Measurements from ENCODE around the gene CFH.
"Not testable (repeated sequence)": the region's sequence is repeated elsewhere in the genome, so short reads cannot be mapped to it uniquely, and the experiment has no call there.

The CFH gene

GRCh38 chr1:196651637-196652215, at the start of gene CFH:
Gene CFH (plus strand): TSS chr1:196652043. CDS start chr1:196652118, 75 bp downstream.
- no peak for DNase-seq (ENCODE audit: low read depth)

- no peak for DNase-seq (ENCODE audit: low read depth)
These were observed 48.2 kb upstream of the CFH start for GRCh38 chr1:196603651-196604050.

GRCh38 chr1:196607981-196608380, 43.9 kb upstream of the CFH start:
- no peak for DNase-seq (ENCODE audit: low read depth)

- DNase-seq (ENCODE audit: low read depth) = no peak
These were observed 43.2 kb upstream of the CFH start, which contains the start of gene KCNT2 for GRCh38 chr1:196608390-196609369. Gene KCNT2 (minus strand): TSS chr1:196608440. CDS start chr1:196608309, 131 bp downstream.

GRCh38 chr1:196609370-196609737, 42.5 kb upstream of the CFH start:
- DNase-seq (ENCODE audit: low read depth) = no peak

GRCh38 chr1:196611873-196612272, 40.0 kb upstream of the CFH start:
- DNase-seq (ENCODE audit: low read depth) = no peak

- DNase-seq (ENCODE audit: low read depth) = no peak
These were observed 32.1 kb upstream of the CFH start for GRCh38 chr1:196619721-196620120.

- no peak for DNase-seq (ENCODE audit: low read depth)
These were observed 28.8 kb upstream of the CFH start for GRCh38 chr1:196623079-196623478.

- DNase-seq (ENCODE audit: low read depth) = no peak
These were observed 23.0 kb upstream of the CFH start for GRCh38 chr1:196628838-196629237.

- DNase-seq (ENCODE audit: low read depth) = no peak
These were observed 14.2 kb upstream of the CFH start for GRCh38 chr1:196637606-196638005.

- DNase-seq (ENCODE audit: low read depth) = no peak
These were observed 13.4 kb upstream of the CFH start for GRCh38 chr1:196638466-196638865.

GRCh38 chr1:196639291-196639690, 12.6 kb upstream of the CFH start:
- not testable (repeated sequence) for DNase-seq (ENCODE audit: low read depth)

- DNase-seq (ENCODE audit: low read depth) = no peak
These were observed 10.9 kb upstream of the CFH start for GRCh38 chr1:196640976-196641375.

GRCh38 chr1:196649990-196650389, 1.9 kb upstream of the CFH start:
- no peak for DNase-seq (ENCODE audit: low read depth)

GRCh38 chr1:196650403-196650802, 1.4 kb upstream of the CFH start:
- DNase-seq (ENCODE audit: low read depth) = no peak

GRCh38 chr1:196651079-196651478, 764 bp upstream of the CFH start:
- DNase-seq (ENCODE audit: low read depth) = no peak

GRCh38 chr1:196654271-196654670, 2.4 kb downstream of the CFH start:
- DNase-seq (ENCODE audit: low read depth) = no peak

- no peak for DNase-seq (ENCODE audit: low read depth)
These were observed 3.2 kb downstream of the CFH start for GRCh38 chr1:196655071-196655470.

- no peak for DNase-seq (ENCODE audit: low read depth)
These were observed 3.7 kb downstream of the CFH start for GRCh38 chr1:196655494-196655893.

GRCh38 chr1:196659471-196659870, 7.6 kb downstream of the CFH start:
- no peak for DNase-seq (ENCODE audit: low read depth)

- no peak for DNase-seq (ENCODE audit: low read depth)
These were observed 8.4 kb downstream of the CFH start for GRCh38 chr1:196660272-196660671.

- DNase-seq (ENCODE audit: low read depth) = no peak
These were observed 9.0 kb downstream of the CFH start for GRCh38 chr1:196660852-196661251.

GRCh38 chr1:196661345-196661744, 9.5 kb downstream of the CFH start:
- no peak for DNase-seq (ENCODE audit: low read depth)

All from activated T-cell treated with anti-CD3 and anti-CD28 coated beads for 24 hours (primary cell).